Activated naive CD8-positive, alpha-beta T cell treated with anti-CD3 and anti-CD28 coated beads for 36 hours (primary cell): ENCODE results near the gene VPS37C. TPM values are rescaled to one million over a fixed set of nuclear protein-coding genes. Genes with fewer than 3 reads are reported as not detected.
"Not testable (repeated sequence)": the region's sequence is repeated elsewhere in the genome, so short reads cannot be mapped to it uniquely, and the experiment has no call there.

Source experiments
- DNase-seq: peaks from one replicate; pipeline ENCODE4 v3.0.0; 2021
- H3K27ac Mint-ChIP-seq: one replicate; pipeline ENCODE4 v1.8.0; 2022; ENCODE audit warnings: mild to moderate bottlenecking, moderate library complexity, mixed read lengths
- H3K27me3 Mint-ChIP-seq: one replicate; pipeline ENCODE4 v1.8.0; 2022; ENCODE audit warnings: mild to moderate bottlenecking, mixed read lengths
- H3K36me3 Mint-ChIP-seq: one replicate; pipeline ENCODE4 v1.8.0; 2021; ENCODE audit warnings: mild to moderate bottlenecking, mixed read lengths
- H3K4me1 Mint-ChIP-seq: one replicate; pipeline ENCODE4 v1.8.0; 2021; ENCODE audit warnings: mixed read lengths
- H3K4me3 Mint-ChIP-seq: one replicate; pipeline ENCODE4 v1.8.0; 2022; ENCODE audit warnings: mild to moderate bottlenecking, moderate library complexity, mixed read lengths
- H3K9me3 Mint-ChIP-seq: one replicate; pipeline ENCODE4 v1.8.0; 2022; ENCODE audit warnings: mixed read lengths
- total RNA-seq, 2 experiments: library from RNA; stranded (reverse); gene quantifications; one replicate each; pipeline ENCODE4 v1.2.3, GENCODE V29; 2021

VPS37C gene
- total RNA-seq, 2 experiments from 2014 or later: 8.1 to 8.8 TPM

GRCh38 chr11:61187505-61188130 lies 26.4 kb upstream of the VPS37C start:
- Mint-ChIP-seq H3K27me3 (no peaks in the 10 kb centered on the region), H3K27ac (no peak overlapping the region), H3K36me3 (no peaks in the 10 kb centered on the region), H3K9me3 (no peaks in the 10 kb centered on the region), H3K4me1 (peaks cover 3% of the 10 kb centered on the region), H3K4me3 (no peak overlapping the region)
- DNase-seq: peak; percentile 74

GRCh38 chr11:61186504-61186903 lies 25.3 kb upstream of the VPS37C start:
- Mint-ChIP-seq H3K36me3 (no peaks in the 10 kb centered on the region), H3K4me3 (no peak overlapping the region), H3K4me1 (peaks cover 3% of the 10 kb centered on the region), H3K27ac (no peak overlapping the region), H3K27me3 (no peaks in the 10 kb centered on the region), H3K9me3 (no peaks in the 10 kb centered on the region)
- no peak for DNase-seq

- Mint-ChIP-seq H3K4me1 (peaks cover 3% of the 10 kb centered on the region), H3K4me3 (no peak overlapping the region), H3K27ac (no peak overlapping the region), H3K27me3 (no peaks in the 10 kb centered on the region), H3K36me3 (no peaks in the 10 kb centered on the region), H3K9me3 (no peaks in the 10 kb centered on the region)
- no peak for DNase-seq
Measured at GRCh38 chr11:61183645-61184044, 22.4 kb upstream of the VPS37C start.

- Mint-ChIP-seq H3K9me3 (no peaks in the 10 kb centered on the region), H3K36me3 (no peaks in the 10 kb centered on the region), H3K4me1 (no peaks in the 10 kb centered on the region), H3K27ac (no peak overlapping the region), H3K27me3 (no peaks in the 10 kb centered on the region), H3K4me3 (no peak overlapping the region)
- no peak for DNase-seq
Measured at GRCh38 chr11:61181489-61181888, 20.3 kb upstream of the VPS37C start.

- H3K9me3 Mint-ChIP-seq, H3K27ac Mint-ChIP-seq, H3K4me3 Mint-ChIP-seq, H3K27me3 Mint-ChIP-seq, H3K4me1 Mint-ChIP-seq, H3K36me3 Mint-ChIP-seq, DNase-seq: not testable (repeated sequence)
Measured at GRCh38 chr11:61180205-61180604, 19.0 kb upstream of the VPS37C start.

- Mint-ChIP-seq H3K27me3 (no peaks in the 10 kb centered on the region), H3K4me3 (no peak overlapping the region), H3K4me1 (peaks cover 11% of the 10 kb centered on the region), H3K9me3 (peaks cover 8% of the 10 kb centered on the region), H3K36me3 (no peaks in the 10 kb centered on the region), H3K27ac (no peak overlapping the region)
- no peak for DNase-seq
Measured at GRCh38 chr11:61176446-61176845, 15.2 kb upstream of the VPS37C start.

GRCh38 chr11:61174949-61175348 lies 13.7 kb upstream of the VPS37C start:
- H3K9me3 Mint-ChIP-seq: peaks cover 8% of the 10 kb centered on the region
- H3K36me3 Mint-ChIP-seq: no peaks in the 10 kb centered on the region
- H3K27me3 Mint-ChIP-seq: no peaks in the 10 kb centered on the region
- peaks cover 11% of the 10 kb centered on the region for H3K4me1 Mint-ChIP-seq
- no peak overlapping the region for H3K4me3 Mint-ChIP-seq
- H3K27ac Mint-ChIP-seq: no peak overlapping the region
- no peak for DNase-seq

GRCh38 chr11:61174273-61174672 lies 13.0 kb upstream of the VPS37C start:
- Mint-ChIP-seq H3K9me3 (peaks cover 8% of the 10 kb centered on the region), H3K36me3 (no peaks in the 10 kb centered on the region), H3K27ac (no peak overlapping the region), H3K4me3 (no peak overlapping the region), H3K4me1 (peaks cover 13% of the 10 kb centered on the region), H3K27me3 (no peaks in the 10 kb centered on the region)
- DNase-seq: no peak

GRCh38 chr11:61173456-61173855 lies 12.2 kb upstream of the VPS37C start:
- no peak for DNase-seq
- Mint-ChIP-seq H3K27me3 (no peaks in the 10 kb centered on the region), H3K9me3 (peaks cover 8% of the 10 kb centered on the region), H3K36me3 (no peaks in the 10 kb centered on the region), H3K27ac (no peak overlapping the region), H3K4me3 (no peak overlapping the region), H3K4me1 (peaks cover 13% of the 10 kb centered on the region)

- DNase-seq: no peak
- H3K27ac Mint-ChIP-seq: peak overlapping the region; percentile 19
- H3K4me1 Mint-ChIP-seq: peaks cover 15% of the 10 kb centered on the region
Measured at GRCh38 chr11:61172888-61173287, 11.7 kb upstream of the VPS37C start.

GRCh38 chr11:61172356-61172755 lies 11.1 kb upstream of the VPS37C start:
- H3K36me3 Mint-ChIP-seq: no peaks in the 10 kb centered on the region
- no peaks in the 10 kb centered on the region for H3K27me3 Mint-ChIP-seq
- peaks cover 8% of the 10 kb centered on the region for H3K9me3 Mint-ChIP-seq
- H3K27ac Mint-ChIP-seq: no peak overlapping the region
- DNase-seq: no peak
- no peak overlapping the region for H3K4me3 Mint-ChIP-seq
- peaks cover 18% of the 10 kb centered on the region for H3K4me1 Mint-ChIP-seq

More at GRCh38 chr11:61172888-61173287, 11.7 kb upstream of the VPS37C start:
- Mint-ChIP-seq H3K4me3 (no peak overlapping the region), H3K36me3 (no peaks in the 10 kb centered on the region), H3K27me3 (no peaks in the 10 kb centered on the region), H3K9me3 (peaks cover 8% of the 10 kb centered on the region)

- H3K36me3 Mint-ChIP-seq: no peaks in the 10 kb centered on the region
- H3K4me1 Mint-ChIP-seq: peaks cover 21% of the 10 kb centered on the region
- no peak overlapping the region for H3K4me3 Mint-ChIP-seq
- H3K27ac Mint-ChIP-seq: peak overlapping the region; percentile 23
- DNase-seq: no peak
- H3K27me3 Mint-ChIP-seq: no peaks in the 10 kb centered on the region
- H3K9me3 Mint-ChIP-seq: peaks cover 8% of the 10 kb centered on the region
Measured at GRCh38 chr11:61171907-61172306, 10.7 kb upstream of the VPS37C start.

GRCh38 chr11:61170566-61170965 lies 9.3 kb upstream of the VPS37C start:
- H3K36me3 Mint-ChIP-seq: no peaks in the 10 kb centered on the region
- H3K27me3 Mint-ChIP-seq: no peaks in the 10 kb centered on the region
- H3K4me3 Mint-ChIP-seq: no peak overlapping the region
- no peak overlapping the region for H3K27ac Mint-ChIP-seq
- no peak for DNase-seq
- H3K4me1 Mint-ChIP-seq: peaks cover 22% of the 10 kb centered on the region
- peaks cover 8% of the 10 kb centered on the region for H3K9me3 Mint-ChIP-seq

GRCh38 chr11:61168800-61169199 lies 7.6 kb upstream of the VPS37C start:
- Mint-ChIP-seq H3K27ac (no peak overlapping the region), H3K27me3 (no peaks in the 10 kb centered on the region), H3K4me3 (no peak overlapping the region), H3K9me3 (peaks cover 8% of the 10 kb centered on the region), H3K36me3 (peaks cover under 1% of the 10 kb centered on the region), H3K4me1 (peaks cover 38% of the 10 kb centered on the region)
- no peak for DNase-seq

GRCh38 chr11:61168042-61168688 lies 6.9 kb upstream of the VPS37C start:
- DNase-seq: no peak
- Mint-ChIP-seq H3K4me3 (no peak overlapping the region), H3K36me3 (peaks cover 2% of the 10 kb centered on the region), H3K9me3 (peaks cover 8% of the 10 kb centered on the region), H3K27me3 (no peaks in the 10 kb centered on the region), H3K4me1 (peaks cover 41% of the 10 kb centered on the region), H3K27ac (no peak overlapping the region)

GRCh38 chr11:61166331-61166730 lies 5.1 kb upstream of the VPS37C start:
- H3K4me1 Mint-ChIP-seq: peaks cover 44% of the 10 kb centered on the region
- H3K36me3 Mint-ChIP-seq, H3K27me3 Mint-ChIP-seq, H3K9me3 Mint-ChIP-seq, H3K4me3 Mint-ChIP-seq, H3K27ac Mint-ChIP-seq, DNase-seq: not testable (repeated sequence)
